A549 treated with GW870086 at 1 μM for 4 hours (cell line): Measurements from ENCODE around the gene CAPN2. TPM values are rescaled to one million over a fixed set of nuclear protein-coding genes. Genes with fewer than 3 reads are reported as not detected.

Experiments used
- total RNA-seq: library from RNA; stranded (reverse); fragments of 200-300 nt; extraction: Qiagen RNA extraction; gene quantifications from 5 replicates; pipeline ENCODE4 v1.2.3, GENCODE V29; 2022; ENCODE audit warnings: low read depth

Gene CAPN2
- 395 to 429 TPM (median 404 TPM) in 5 replicates for total RNA-seq

GRCh38 chr1:223712194-223712849 lies at the start of gene CAPN2:
Gene CAPN2 (plus strand): TSS chr1:223712539. CDS start chr1:223712641, 102 bp downstream.

GRCh38 chr1:223665592-223666312 lies 46.6 kb upstream of the CAPN2 start, which contains the start of gene CAPN8:
Gene CAPN8 (minus strand): TSS chr1:223665701. CDS start chr1:223665646, 55 bp downstream.

Other genes with a start within 250 kb of the CAPN2 start
- 0.91 to 1.5 TPM (median 1.1 TPM) in 5 replicates for gene CAPN8, start 46.8 kb upstream of the CAPN2 start, total RNA-seq
- gene TP53BP2, start 133.4 kb downstream of the CAPN2 start, total RNA-seq: 18.1 to 26.4 TPM (median 24.7 TPM) in 5 replicates